Heart left ventricle (tissue), 16 donors: ENCODE measurements around the gene PLA2G2D. TPM values are rescaled to one million over a fixed set of nuclear protein-coding genes. Genes with fewer than 3 reads are reported as not detected.

ENCODE experiments used
- ATAC-seq, 4 donors: fragments of 200-7000 bp; cut with Tn5 transposase; one replicate each; pipeline ENCODE4 v1.9.1; 2020 to 2022; ENCODE audit warnings: moderate library complexity in 4 of 4, mild to moderate bottlenecking in 3 of 4, moderate number of reproducible peaks in 1 of 4
- DNase-seq, 5 donors: peaks; one replicate each; pipeline ENCODE4 v3.0.0-alpha.2; 2020
- H3K27ac ChIP-seq, 12 donors: fragments of 200-600 bp; sonication (generic) in 4 of 12; one replicate each; pipeline versions ENCODE4 v1.5.0 to v1.8.0; 2016 to 2022; ENCODE audit warnings: mild to moderate bottlenecking in 2 of 12
- H3K27me3 ChIP-seq, 9 donors: fragments of 200-600 bp; sonication (generic) in 2 of 9; one replicate each; pipeline versions ENCODE4 v1.5.1 to v1.8.0; 2016 to 2022; ENCODE audit warnings: mild to moderate bottlenecking in 3 of 9
- H3K36me3 ChIP-seq, 9 donors: fragments of 200-600 bp; sonication (generic) in 2 of 9; one replicate each; pipeline versions ENCODE4 v1.5.0 to v1.8.0; 2018 to 2022; ENCODE audit warnings: mild to moderate bottlenecking in 2 of 9
- H3K4me1 ChIP-seq, 12 donors: fragments of 200-600 bp; sonication (generic) in 4 of 12; one replicate each; pipeline versions ENCODE4 v1.5.0 to v1.8.0; 2016 to 2022; ENCODE audit warnings: mild to moderate bottlenecking in 3 of 12
- H3K4me3 ChIP-seq, 12 donors: fragments of 200-600 bp; sonication (generic) in 4 of 12; one replicate each; pipeline versions ENCODE4 v1.5.0 to v1.8.0; 2017 to 2022; ENCODE audit warnings: mild to moderate bottlenecking in 9 of 12, moderate library complexity in 4 of 12
- H3K9me3 ChIP-seq, 12 donors: fragments of 200-600 bp; sonication (generic) in 4 of 12; one replicate each; pipeline versions ENCODE4 v1.5.0 to v1.8.0; 2016 to 2022; ENCODE audit warnings: mild to moderate bottlenecking in 1 of 12
- CTCF ChIP-seq, 12 donors: fragments of 200-600 bp; sonication (generic) in 4 of 12; IDR thresholded peaks; one replicate each; pipeline versions ENCODE4 v1.5.0 to v1.8.0; 2018 to 2022; ENCODE audit warnings: antibody characterized with exemption in 12 of 12, mild to moderate bottlenecking in 5 of 12
- POLR2A ChIP-seq, 2 donors: fragments of 450-650 bp; IDR thresholded peaks; one replicate each; pipeline ENCODE4 v1.6.1; 2017; ENCODE audit warnings: antibody characterized with exemption in 2 of 2, mild to moderate bottlenecking in 2 of 2, moderate library complexity in 2 of 2
- WGBS, 4 donors: extraction: QIAGEN DNeasy Blood & Tissue Kit in 2 of 4; methylation state at CpG; one replicate each; pipeline versions ENCODE4 v1.1.5 to v1.1.7; 2013 to 2018; 5-methylcytosine and 5-hydroxymethylcytosine counted together
- intact Hi-C, 10 donors: fragments of 100-400 bp; cut with DNase I; formaldehyde crosslinking; loops; one replicate each; pipeline versions ENCODE4 v1.11.1 to v1.14.2; 2022
- polyA plus RNA-seq, 2 donors: library from polyadenylated mRNA; stranded (reverse); fragments of 200-250 nt; gene quantifications; one replicate each; pipeline ENCODE4 v1.2.3, GENCODE V29; 2013
- total RNA-seq, 9 donors: library from RNA; depleted of rRNA in 2 of 9; stranded (reverse); fragments of >200 nt in 2 of 9; fragmentation: NEBNext Ultra II Directional in 3 of 9; extraction: Animal tissue kit (Norgen Biotek cat#: 25700) in 3 of 9; gene quantifications; one replicate each; pipeline versions ENCODE4 v1.1.0 to v1.2.4, GENCODE V29; 2016 to 2023
- donor health status: ischemic (EF 13 %, LVEDD 7.1; RV severe dilation, severe dysfunction).
- donor health status: healthy with polysubstance abuse.
- donor health status: DM: no; HTN: yes; CAD: no.
- donor health status: DM: no; HTN: no; CAD: no.
- donor health status: ischemic (EF 25% LVEDD 6.9; RV normal size, moderate dysfunction).
- donor health status: ischemic (EF 25% LVEDD 5.7; RV mildly dilated, moderate dysfunction).
- donor health status: healthy.
- donor health status: DM: yes; HTN: yes; CAD: no.
- donor health status: ischemic (EF 35%, LVEDD 5.7; RV mildly dilated, moderate dysfunction).
- donor health status: nonischemic (EF 11% LVEDD 7.7; RV severe dilation, severe dysfunction).
- donor health status: DM: yes; HTN: yes; CAD: no.
- donor health status: PGD.
- donor health status: ischemic (EF 29% LVEDD 5.4; RV normal size, mild dysfunction).
- donor health status: nonischemic (EF 23%, LVEDD 6.1; RV moderate dilation, normal function).

PLA2G2D gene
- total and polyA plus RNA-seq, 11 donors = 0.85 to 5.4 TPM; not detected in 9

- H3K4me3 ChIP-seq = no peak overlapping the region
- ATAC-seq (no peak), DNase-seq (no peak)
- H3K9me3 ChIP-seq = no peaks in the 10 kb centered on the region
- WGBS, 4 donors = 64 to 71% (median 67%) methylated on average over 10 of the region's 10 CpGs
- intact Hi-C loops = loop anchor here in 1 of 10 donors (10.0 kb wide), 1 partner anchor 1909 kb away; no protein-coding TSS in a partner anchor
- H3K4me1 ChIP-seq = peaks cover 0 to 14% (median 0%) of the 10 kb centered on the region in 12 donors
- H3K36me3 ChIP-seq = no peaks in the 10 kb centered on the region
- H3K27ac ChIP-seq = no peak overlapping the region
- peaks cover 0 to 8% (median 4%) of the 10 kb centered on the region in 9 donors for H3K27me3 ChIP-seq
- TF ChIP-seq POLR2A (IDR thresholded peaks at IDR 0.05) (no peak), CTCF (IDR thresholded peaks at IDR 0.05) (no peak)
These were observed 4.6 kb upstream of the PLA2G2D start for GRCh38 chr1:20123722-20124455.

GRCh38 chr1:20120796-20121195 is 1.5 kb upstream of the PLA2G2D start:
- TF ChIP-seq POLR2A (IDR thresholded peaks at IDR 0.05) (no peak), CTCF (IDR thresholded peaks at IDR 0.05) (no peak)
- peaks cover 0 to 9% (median 0%) of the 10 kb centered on the region in 12 donors for H3K4me1 ChIP-seq
- 91 to 94% (median 92%) methylated on average over 4 of the region's 4 CpGs for WGBS, 4 donors
- H3K9me3 ChIP-seq = no peaks in the 10 kb centered on the region
- intact Hi-C loops = loop anchor here in 1 of 10 donors (10.0 kb wide), 1 partner anchor 1906 kb away; no protein-coding TSS in a partner anchor
- H3K36me3 ChIP-seq = no peaks in the 10 kb centered on the region
- no peak overlapping the region for H3K4me3 ChIP-seq
- H3K27me3 ChIP-seq = peaks cover 0 to 10% (median 2%) of the 10 kb centered on the region in 9 donors
- DNase-seq (no peak), ATAC-seq (no peak)
- no peak overlapping the region for H3K27ac ChIP-seq

GRCh38 chr1:20117236-20117635 is 2.1 kb downstream of the PLA2G2D start:
- ATAC-seq = no peak
- Histone ChIP-seq H3K27me3 (peaks cover 0 to 17% (median 1%) of the 10 kb centered on the region in 9 donors), H3K36me3 (no peaks in the 10 kb centered on the region), H3K4me3 (no peak overlapping the region), H3K9me3 (no peaks in the 10 kb centered on the region), H3K4me1 (no peaks in the 10 kb centered on the region), H3K27ac (no peak overlapping the region)
- DNase-seq = no peak
- intact Hi-C loops = no loop called here
- TF ChIP-seq POLR2A (IDR thresholded peaks at IDR 0.05) = no peak
- TF ChIP-seq CTCF (IDR thresholded peaks at IDR 0.05) = no peak

- intact Hi-C loops = no loop called here
These were observed 3.4 kb downstream of the PLA2G2D start for GRCh38 chr1:20115916-20116315.

More at GRCh38 chr1:20115916-20116315, 3.4 kb downstream of the PLA2G2D start:
- TF ChIP-seq POLR2A (IDR thresholded peaks at IDR 0.05) (no peak), CTCF (IDR thresholded peaks at IDR 0.05) (no peak)
- ATAC-seq (no peak), DNase-seq (no peak)
- WGBS, 4 donors = 73 to 84% (median 82%) methylated on average over 7 of the region's 7 CpGs
- Histone ChIP-seq H3K9me3 (no peaks in the 10 kb centered on the region), H3K4me1 (no peaks in the 10 kb centered on the region), H3K27me3 (peaks cover 0 to 17% (median 0%) of the 10 kb centered on the region in 9 donors), H3K36me3 (no peaks in the 10 kb centered on the region), H3K27ac (no peak overlapping the region), H3K4me3 (no peak overlapping the region)
